Uterus (tissue), 4 donors: ENCODE data around the gene MRPL43. TPM values are rescaled to one million over a fixed set of nuclear protein-coding genes. Genes with fewer than 3 reads are reported as not detected.

Experiments used
- DNase-seq, 2 donors: peaks; one replicate each; pipeline ENCODE4 v3.0.0-alpha.2; 2019 to 2020
- H3K27ac ChIP-seq, 2 donors: fragments of 200-600 bp; sonication (generic); 1 replicate in 1 of 2; 2 replicates in 1 of 2; pipeline ENCODE4 v1.5.1; 2016 to 2018
- H3K27me3 ChIP-seq, 2 donors: fragments of 200-600 bp; sonication (generic); one replicate each; pipeline ENCODE4 v1.5.1; 2018 to 2019; ENCODE audit warnings: control low read depth in 1 of 2
- H3K36me3 ChIP-seq, 2 donors: fragments of 200-600 bp; sonication (generic); one replicate each; pipeline ENCODE4 v1.5.1; 2019; ENCODE audit warnings: control low read depth in 1 of 2
- H3K4me1 ChIP-seq, 2 donors: fragments of 200-600 bp; sonication (generic); one replicate each; pipeline ENCODE4 v1.5.1; 2018 to 2019; ENCODE audit warnings: control low read depth in 1 of 2
- H3K4me3 ChIP-seq, 2 donors: fragments of 200-600 bp; sonication (generic); 1 replicate in 1 of 2; 2 replicates in 1 of 2; pipeline ENCODE4 v1.5.1; 2018 to 2019; ENCODE audit warnings: mild to moderate bottlenecking in 1 of 2
- H3K9me3 ChIP-seq, 2 donors: fragments of 200-600 bp; sonication (generic); one replicate each; pipeline ENCODE4 v1.5.1; 2019; ENCODE audit warnings: control low read depth in 1 of 2
- POLR2A ChIP-seq, 2 donors: fragments of 450-650 bp; IDR thresholded peaks; one replicate each; pipeline ENCODE4 v1.6.1; 2016; ENCODE audit warnings: antibody characterized with exemption in 2 of 2, mild to moderate bottlenecking in 1 of 2, moderate library complexity in 1 of 2
- intact Hi-C: fragments of 100-400 bp; cut with DNase I; formaldehyde crosslinking; loops from one replicate; pipeline ENCODE4 v1.15.1; 2023; ENCODE audit warnings: low total_unique reads
- total RNA-seq, 4 donors: library from RNA; depleted of rRNA in 3 of 4; stranded (reverse); fragments of >200 nt in 3 of 4; gene quantifications; one replicate each; pipeline versions ENCODE4 v1.1.0 to v1.2.4, GENCODE V29; 2014 to 2023
- TF ChIP-seq, protein P1 (sequence below), 4 experiments: fragments of 200-600 bp in 2 of 4; fragments of 450-650 bp in 2 of 4; sonication (generic) in 2 of 4; IDR thresholded peaks; one replicate each; pipeline ENCODE4 v1.5.1; 2016 to 2019; ENCODE audit warnings: antibody characterized with exemption in 4 of 4, mild to moderate bottlenecking in 2 of 4, moderate library complexity in 1 of 4
- donor health status: DM: yes; HTN: yes; CAD: no.

Gene MRPL43
- total RNA-seq, 4 donors from 2014 or later, result 36.9 to 134 (median 51.8) TPM

GRCh38 chr10:101010329-101010728 lies 23.0 kb upstream of the MRPL43 start:
- Histone ChIP-seq H3K27ac (no peak overlapping the region), H3K36me3 (no peaks in the 10 kb centered on the region), H3K27me3 (no peaks in the 10 kb centered on the region), H3K9me3 (no peaks in the 10 kb centered on the region), H3K4me1 (peaks cover 4 to 6% of the 10 kb centered on the region in 2 donors), H3K4me3 (no peak overlapping the region)
- no peak for DNase-seq
- TF ChIP-seq, protein P1, sequence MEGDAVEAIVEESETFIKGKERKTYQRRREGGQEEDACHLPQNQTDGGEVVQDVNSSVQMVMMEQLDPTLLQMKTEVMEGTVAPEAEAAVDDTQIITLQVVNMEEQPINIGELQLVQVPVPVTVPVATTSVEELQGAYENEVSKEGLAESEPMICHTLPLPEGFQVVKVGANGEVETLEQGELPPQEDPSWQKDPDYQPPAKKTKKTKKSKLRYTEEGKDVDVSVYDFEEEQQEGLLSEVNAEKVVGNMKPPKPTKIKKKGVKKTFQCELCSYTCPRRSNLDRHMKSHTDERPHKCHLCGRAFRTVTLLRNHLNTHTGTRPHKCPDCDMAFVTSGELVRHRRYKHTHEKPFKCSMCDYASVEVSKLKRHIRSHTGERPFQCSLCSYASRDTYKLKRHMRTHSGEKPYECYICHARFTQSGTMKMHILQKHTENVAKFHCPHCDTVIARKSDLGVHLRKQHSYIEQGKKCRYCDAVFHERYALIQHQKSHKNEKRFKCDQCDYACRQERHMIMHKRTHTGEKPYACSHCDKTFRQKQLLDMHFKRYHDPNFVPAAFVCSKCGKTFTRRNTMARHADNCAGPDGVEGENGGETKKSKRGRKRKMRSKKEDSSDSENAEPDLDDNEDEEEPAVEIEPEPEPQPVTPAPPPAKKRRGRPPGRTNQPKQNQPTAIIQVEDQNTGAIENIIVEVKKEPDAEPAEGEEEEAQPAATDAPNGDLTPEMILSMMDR (IDR thresholded peaks at IDR 0.05), result no peak
- TF ChIP-seq POLR2A (IDR thresholded peaks at IDR 0.05), result no peak
- intact Hi-C loops, result no loop called here

DNA sequence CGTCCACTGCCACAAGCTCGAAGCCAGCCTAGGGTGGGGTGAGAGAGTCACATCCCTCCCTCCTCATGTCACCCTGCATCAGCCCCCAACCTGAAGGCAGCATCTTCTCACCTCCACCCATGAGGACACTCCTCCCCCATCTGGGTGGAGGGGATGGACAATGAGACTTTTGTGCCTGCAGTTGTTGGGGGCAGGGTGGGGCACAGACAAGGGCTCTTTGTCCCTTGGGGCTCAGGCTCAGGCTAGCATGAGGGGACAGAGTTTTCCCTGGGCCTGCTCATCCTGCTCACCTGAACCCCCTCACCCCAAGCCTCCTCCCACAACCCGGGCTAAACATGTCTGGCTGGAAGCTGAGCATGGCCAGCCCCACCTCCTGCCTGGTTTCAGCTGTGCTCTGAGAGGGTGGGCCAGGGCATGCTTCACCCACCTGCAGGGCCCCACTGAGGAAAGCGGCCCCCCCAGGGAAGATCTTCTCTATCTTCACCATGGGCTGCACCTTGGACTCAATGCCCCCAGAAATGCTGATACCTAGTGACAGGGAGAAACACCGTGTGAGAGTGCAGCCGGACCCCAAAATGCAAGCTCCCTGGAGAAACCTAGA lies 21.6 kb upstream of the MRPL43 start:
- peaks cover 4 to 6% of the 10 kb centered on the region in 2 donors for H3K4me1 ChIP-seq
- peak overlapping the region in 1 of 2 donors; percentile 61 for H3K27ac ChIP-seq

DNA sequence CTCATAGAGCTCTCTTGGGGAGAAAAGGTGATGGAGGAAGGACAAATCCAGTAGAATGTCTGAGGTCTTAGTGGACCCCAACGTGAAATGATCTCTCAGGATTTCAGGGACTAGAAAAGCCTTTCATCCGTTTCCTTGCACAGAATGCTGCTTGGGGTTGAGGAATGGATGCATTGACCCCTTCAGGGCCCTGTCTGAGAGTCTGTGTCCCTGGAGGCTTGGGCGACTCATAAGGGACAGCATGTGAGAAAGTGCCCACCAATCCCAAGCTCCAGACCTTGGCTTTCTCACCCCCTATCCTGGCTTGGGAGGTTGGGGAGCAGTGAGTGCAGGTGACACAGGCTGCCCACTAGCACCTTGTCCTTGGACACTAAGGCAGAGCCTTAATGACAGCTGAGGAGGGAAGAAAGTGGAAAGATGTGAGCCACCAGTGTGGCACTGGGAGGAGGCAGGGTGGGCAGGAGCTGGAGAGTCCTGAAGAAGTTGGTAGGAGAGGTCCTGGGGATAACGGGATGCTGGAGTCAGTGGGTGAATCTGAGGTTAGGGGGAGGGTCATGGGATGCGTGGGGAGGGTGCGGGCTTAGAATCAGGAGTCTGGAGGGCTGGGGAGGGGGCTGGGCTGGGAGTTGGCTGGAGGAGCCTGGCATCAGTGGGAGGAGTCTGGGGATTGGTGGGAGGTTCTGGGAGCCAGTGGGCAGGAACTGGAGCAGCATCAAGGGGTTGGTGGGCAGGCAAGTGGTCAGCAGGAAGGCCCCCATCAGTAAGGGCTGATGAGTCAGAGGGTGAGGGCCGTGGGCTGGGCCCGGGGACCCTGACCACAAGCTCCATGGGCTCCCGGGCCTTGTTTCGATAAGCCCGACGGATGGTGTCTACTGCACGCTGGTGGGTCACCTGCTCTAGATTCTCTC lies 20.9 kb upstream of the MRPL43 start:
- TF ChIP-seq, protein P1 (IDR thresholded peaks at IDR 0.05), result no peak
- no peak for TF ChIP-seq POLR2A (IDR thresholded peaks at IDR 0.05)
- H3K27me3 ChIP-seq, result no peaks in the 10 kb centered on the region
- peaks cover 4 to 6% of the 10 kb centered on the region in 2 donors for H3K4me1 ChIP-seq
- intact Hi-C loops, result no loop called here
- H3K36me3 ChIP-seq, result no peaks in the 10 kb centered on the region
- peak overlapping the region; percentile 61 to 71 for H3K27ac ChIP-seq
- no peaks in the 10 kb centered on the region for H3K9me3 ChIP-seq
- no peak overlapping the region for H3K4me3 ChIP-seq
- no peak for DNase-seq

More for the DNA sequence above, 21.6 kb upstream of the MRPL43 start:
- TF ChIP-seq, protein P1 (IDR thresholded peaks at IDR 0.05), result no peak
- TF ChIP-seq POLR2A (IDR thresholded peaks at IDR 0.05), result no peak
- intact Hi-C loops, result no loop called here
- no peaks in the 10 kb centered on the region for H3K27me3 ChIP-seq
- H3K4me3 ChIP-seq, result no peak overlapping the region
- H3K9me3 ChIP-seq, result no peaks in the 10 kb centered on the region
- no peaks in the 10 kb centered on the region for H3K36me3 ChIP-seq
- no peak for DNase-seq

GRCh38 chr10:101007099-101007711 lies 19.9 kb upstream of the MRPL43 start:
- Histone ChIP-seq H3K36me3 (no peaks in the 10 kb centered on the region), H3K4me1 (peaks cover 5 to 6% of the 10 kb centered on the region in 2 donors), H3K27ac (peak overlapping the region; percentile 64 to 71), H3K27me3 (no peaks in the 10 kb centered on the region), H3K9me3 (no peaks in the 10 kb centered on the region), H3K4me3 (no peak overlapping the region)
- DNase-seq, result peak in 1 of 2 donors; percentile 38
- intact Hi-C loops, result no loop called here
- TF ChIP-seq, protein P1 (IDR thresholded peaks at IDR 0.05), result no peak
- TF ChIP-seq POLR2A (IDR thresholded peaks at IDR 0.05), result no peak
